ENCODE data around the gene LGALS3BP. TPM values are rescaled to one million over a fixed set of nuclear protein-coding genes. Genes with fewer than 3 reads are reported as not detected.

LGALS3BP gene
- total and polyA plus RNA-seq, 2 of the 13 experiments (the other 11 are each of a cell fraction or from before 2014, with no cell fraction given): 137 to 332 TPM

GRCh38 chr17:79008666-79009387, 29.1 kb upstream of the LGALS3BP start (continued):
- TF ChIP-seq KIAA2018 (CRISPR knock-in tag; IDR thresholded peaks at IDR 0.05; ENCODE audit: borderline replicate concordance) (no peak), ZNF709 (CRISPR knock-in tag; IDR thresholded peaks at IDR 0.05) (no peak), TOE1 (CRISPR knock-in tag; IDR thresholded peaks at IDR 0.05) (no peak), PLRG1 (conservative IDR thresholded peaks at IDR 0.05) (no peak), SKIL (CRISPR knock-in tag; IDR thresholded peaks at IDR 0.05; ENCODE audit: borderline replicate concordance) (0 out of 2 replicates have a peak, but pooled peaks have one; percentile 16)

All from HepG2 (cell line).